HCT116 (cell line): ENCODE measurements around the gene KRTAP17-1. TPM values are rescaled to one million over a fixed set of nuclear protein-coding genes. Genes with fewer than 3 reads are reported as not detected.
"Not testable (repeated sequence)": the region's sequence is repeated elsewhere in the genome, so short reads cannot be mapped to it uniquely, and the experiment has no call there.

Source experiments
- ATAC-seq: fragments of 200-7000 bp; cut with Tn5 transposase; 2 replicates; pipeline ENCODE4 v1.9.1; 2020; ENCODE audit warnings: mild to moderate bottlenecking, moderate library complexity
- BruUV-seq: library from RNA; stranded (reverse); fragments of 400-500 nt; replicated peaks from 2 replicates; lab custom pipeline; 2021; lab: Mats Ljungman, UMichigan
- CTCF ChIA-PET: fragments of 300-600 bp; sonication (Branson Sonifier 250); formaldehyde crosslinking; loops from one replicate; lab custom pipeline; 2021; ENCODE audit warnings: antibody characterized with exemption; lab: Charles Lee
- POLR2A ChIA-PET: fragments of 300-600, 350-600 bp; sonication (Branson Sonifier 250); formaldehyde crosslinking; loops from one replicate; lab custom pipeline; 2021; ENCODE audit warnings: antibody characterized with exemption; lab: Charles Lee
- RAD21 ChIA-PET, 2 experiments: fragments of 300-600 bp; sonication (Branson Sonifier 250); formaldehyde crosslinking; loops; one replicate each; lab custom pipeline; 2023; ENCODE audit warnings: low total read pairs in 2 of 2; ENCODE audit not compliant: uncharacterized antibody in 2 of 2, unreplicated experiment in 2 of 2, low non-redundant PET in 1 of 2; lab: Charles Lee
- DNase-seq: peaks from one replicate; pipeline ENCODE4 v3.0.0-alpha.2; 2010; ENCODE audit warnings: low read depth, low spot score
- H2AFZ ChIP-seq: fragments of 200-600 bp; shearing (Covaris generic), sonication (generic); 2 replicates; pipeline ENCODE4 v1.6.1; 2017; ENCODE audit warnings: low read depth, mixed run types, mixed read lengths, antibody characterized with exemption, low read length; ENCODE audit not compliant: poor library complexity, severe bottlenecking
- H3K27ac ChIP-seq: 2 replicates; pipeline ENCODE4 v1.5.1; 2012; ENCODE audit warnings: low read depth, low read length
- H3K27me3 ChIP-seq: fragments of 200-600 bp; sonication (generic); 2 replicates; pipeline ENCODE4 v1.6.1; 2016; ENCODE audit warnings: mixed run types, low read length, mixed read lengths; ENCODE audit not compliant: insufficient read depth
- H3K36me3 ChIP-seq, 2 experiments: fragments of 200-500 bp in 1 of 2; fragments of 200-600 bp in 1 of 2; sonication (Bioruptor generic) in 1 of 2; sonication (generic) in 1 of 2; 2 replicates each; pipeline versions ENCODE4 v1.5.1 to v1.6.1; 2014 to 2016; ENCODE audit warnings: low read length in 2 of 2, inconsistent platforms in 1 of 2, mixed read lengths in 1 of 2, mixed run types in 1 of 2; ENCODE audit not compliant: insufficient read depth in 2 of 2, control insufficient read depth in 1 of 2
- H3K4me1 ChIP-seq, 2 experiments: fragments of 200-600 bp in 1 of 2; sonication (generic) in 1 of 2; 2 replicates each; pipeline versions ENCODE4 v1.5.1 to v1.6.1; 2012 to 2017; ENCODE audit warnings: low read length in 2 of 2, inconsistent platforms in 1 of 2, mild to moderate bottlenecking in 1 of 2, mixed read lengths in 1 of 2, mixed run types in 1 of 2, moderate library complexity in 1 of 2; ENCODE audit not compliant: insufficient read depth in 2 of 2, control insufficient read depth in 1 of 2
- H3K4me2 ChIP-seq: fragments of 200-600 bp; sonication (generic); 2 replicates; pipeline ENCODE4 v1.6.1; 2017; ENCODE audit warnings: mixed run types, low read length, mixed read lengths
- H3K4me3 ChIP-seq, 2 experiments: fragments of 200-600 bp in 1 of 2; sonication (generic) in 1 of 2; replicated peaks in 1 of 2; 2 replicates each; pipeline ENCODE4 v1.5.1; 2011 to 2016; ENCODE audit warnings: low read length in 2 of 2, control low read depth in 1 of 2, low read depth in 1 of 2, mild to moderate bottlenecking in 1 of 2, mixed read lengths in 1 of 2, mixed run types in 1 of 2
- H3K79me2 ChIP-seq: fragments of 200-600 bp; sonication (generic); 2 replicates; pipeline ENCODE4 v1.6.1; 2017; ENCODE audit warnings: mild to moderate bottlenecking, mixed run types, low read length, moderate library complexity, mixed read lengths; ENCODE audit not compliant: insufficient read depth
- H3K9ac ChIP-seq: fragments of 200-600 bp; sonication (generic); 2 replicates; pipeline ENCODE4 v1.6.1; 2016; ENCODE audit warnings: low read length, mixed read lengths
- H3K9me2 ChIP-seq: fragments of 200-600 bp; sonication (generic), shearing (Covaris generic); 2 replicates; pipeline ENCODE4 v1.6.1; 2017; ENCODE audit warnings: mixed run types, mild to moderate bottlenecking, moderate library complexity; ENCODE audit not compliant: insufficient read depth
- H3K9me3 ChIP-seq, 2 experiments: fragments of 200-500 bp in 1 of 2; fragments of 200-600 bp in 1 of 2; sonication (Bioruptor generic) in 1 of 2; sonication (generic) in 1 of 2; 2 replicates each; pipeline ENCODE4 v1.6.1; 2014 to 2017; ENCODE audit warnings: low read length in 2 of 2, mixed read lengths in 2 of 2, inconsistent platforms in 1 of 2, low read depth in 1 of 2, mild to moderate bottlenecking in 1 of 2, mixed run types in 1 of 2, moderate library complexity in 1 of 2; ENCODE audit not compliant: control insufficient read depth in 1 of 2, insufficient read depth in 1 of 2
- H4K20me1 ChIP-seq: fragments of 200-600 bp; sonication (generic), shearing (Covaris generic); 2 replicates; pipeline ENCODE4 v1.6.1; 2017; ENCODE audit warnings: mixed run types, mild to moderate bottlenecking, moderate library complexity; ENCODE audit not compliant: insufficient read depth
- CEBPB ChIP-seq: IDR thresholded peaks from 2 replicates; pipeline ENCODE4 v1.6.1; 2012; ENCODE audit warnings: low read depth
- EGR1 ChIP-seq: IDR thresholded peaks from 2 replicates; pipeline ENCODE4 v1.6.1; 2012; ENCODE audit warnings: low read depth
- FOSL1 ChIP-seq: IDR thresholded peaks from 2 replicates; pipeline ENCODE4 v1.6.1; 2012; ENCODE audit warnings: low read depth
- RAD21 ChIP-seq: IDR thresholded peaks from 2 replicates; pipeline ENCODE4 v1.6.1; 2012; ENCODE audit warnings: low read depth, mild to moderate bottlenecking
- SRF ChIP-seq: IDR thresholded peaks from 2 replicates; pipeline ENCODE4 v1.6.1; 2012; ENCODE audit warnings: low read depth
- intact Hi-C: fragments of 100-400 bp; cut with micrococcal nuclease; formaldehyde crosslinking; loops from 2 replicates; pipeline ENCODE4 v1.10.0; 2022
- total RNA-seq: library from RNA; stranded (reverse); gene quantifications from one replicate; pipeline ENCODE4 v1.2.1, GENCODE V29; 2021; ENCODE audit not compliant: unreplicated experiment

KRTAP17-1 gene
- total RNA-seq, 1 experiment from 2014 or later = not detected

- no peak for TF ChIP-seq RAD21
- TF ChIP-seq EGR1 = no peak
- no peak for TF ChIP-seq CEBPB
- no peak for TF ChIP-seq FOSL1
Measured at GRCh38 chr17:41351177-41351576, 35.7 kb upstream of the KRTAP17-1 start (continued).

GRCh38 chr17:41350381-41350878 lies 34.9 kb upstream of the KRTAP17-1 start, which contains the start of gene KRT33A:
Gene KRT33A (minus strand): TSS chr17:41350828. CDS start chr17:41350767, 61 bp downstream.
- H3K9ac ChIP-seq, intact Hi-C loops, H3K36me3 ChIP-seq, H3K79me2 ChIP-seq, H4K20me1 ChIP-seq, H3K9me2 ChIP-seq, H3K27ac ChIP-seq, DNase-seq, H3K27me3 ChIP-seq, H3K4me3 ChIP-seq, H3K9me3 ChIP-seq, POLR2A ChIA-PET, H3K4me1 ChIP-seq, H2AFZ ChIP-seq, H3K4me2 ChIP-seq, RAD21 ChIA-PET, BruUV-seq, ATAC-seq: not testable (repeated sequence)
- CTCF ChIA-PET = interaction anchor here (0.8 kb wide), 1 partner anchor 21 kb away, joined by 3 read pairs; no protein-coding TSS in a partner anchor

DNA sequence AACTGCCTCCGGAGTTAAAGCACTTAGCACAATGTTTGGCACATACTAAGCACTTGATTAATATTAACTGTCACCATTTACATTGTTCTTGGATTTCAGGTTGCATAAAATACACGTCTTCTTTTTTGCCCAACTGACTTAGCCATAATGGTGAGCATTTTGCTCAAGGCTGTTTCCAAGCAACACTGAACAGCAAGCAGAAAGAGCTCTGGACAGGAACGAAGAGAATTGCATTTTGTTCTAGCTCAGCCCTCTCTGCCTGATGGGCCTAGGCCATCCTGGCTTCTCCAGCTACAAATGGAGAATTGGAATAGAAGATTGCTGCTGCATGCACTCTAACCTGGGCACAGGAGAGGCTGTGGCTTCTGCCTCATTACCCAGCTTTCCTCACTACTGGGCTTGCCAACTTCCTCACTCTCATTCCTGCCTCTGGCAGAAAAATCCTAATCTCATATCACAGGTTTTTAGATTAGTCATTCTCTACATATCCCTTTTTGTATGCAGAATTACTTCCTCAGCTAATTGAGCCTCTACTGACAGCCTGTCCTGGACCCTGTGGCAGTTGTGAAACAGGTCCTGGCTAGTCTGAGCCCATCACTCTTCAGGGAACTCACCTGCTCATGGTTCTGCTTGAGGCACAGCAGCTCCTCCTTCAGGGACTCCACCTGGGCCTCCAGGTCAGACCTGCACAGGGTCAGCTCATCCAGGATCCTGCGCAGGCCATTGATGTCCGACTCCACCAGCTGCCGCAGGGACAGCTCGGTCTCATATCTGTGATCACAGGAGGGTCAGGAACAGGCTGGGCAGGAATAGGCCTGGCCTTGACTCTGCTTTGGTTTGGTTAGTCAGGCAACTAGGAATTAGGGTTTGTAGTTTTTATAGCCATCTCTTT lies 32.6 kb upstream of the KRTAP17-1 start:
- POLR2A ChIA-PET = interaction anchor here (1.1 kb wide), 1 partner anchor 340 kb away, joined by 3 read pairs; the partner anchor contains the start of gene EIF1
- H3K4me2 ChIP-seq = no peak overlapping the region
- H3K9me3 ChIP-seq = 0 out of 4 replicates have a peak, but pooled peaks cover 0 to under 1% of the 10 kb centered on the region in 2 experiments
- RAD21 ChIA-PET = no interaction called here
- H3K9ac ChIP-seq = no peak overlapping the region
- CTCF ChIA-PET = interaction anchor here (1.6 to 1.7 kb wide), 2 partner anchors 19 to 201 kb away, joined by 3 to 4 read pairs; no protein-coding TSS in a partner anchor
- H2AFZ ChIP-seq = no peak overlapping the region
- H3K4me1 ChIP-seq = no peaks in the 10 kb centered on the region
- no peaks in the 10 kb centered on the region for H4K20me1 ChIP-seq
- intact Hi-C loops = no loop called here
- DNase-seq (no peak), ATAC-seq (no peak)
- no TSS peak for BruUV-seq
- TF ChIP-seq SRF = no peak
- H3K36me3 ChIP-seq = no peaks in the 10 kb centered on the region
- no peak overlapping the region for H3K4me3 ChIP-seq
- H3K27ac ChIP-seq = no peak overlapping the region
- H3K9me2 ChIP-seq = no peaks in the 10 kb centered on the region
- no peaks in the 10 kb centered on the region for H3K79me2 ChIP-seq
- H3K27me3 ChIP-seq = no peaks in the 10 kb centered on the region

- H3K27ac ChIP-seq, H3K4me3 ChIP-seq, H3K4me2 ChIP-seq, H3K9me3 ChIP-seq, CTCF ChIA-PET, RAD21 ChIA-PET, H4K20me1 ChIP-seq, ATAC-seq, H3K36me3 ChIP-seq, H3K79me2 ChIP-seq, H2AFZ ChIP-seq, H3K4me1 ChIP-seq, H3K9ac ChIP-seq, intact Hi-C loops, POLR2A ChIA-PET, H3K9me2 ChIP-seq, DNase-seq, H3K27me3 ChIP-seq, BruUV-seq: not testable (repeated sequence)
Measured at GRCh38 chr17:41346421-41346820, 30.9 kb upstream of the KRTAP17-1 start.
